Effector memory CD8-positive, alpha-beta T cell (primary cell): ENCODE results near the gene PHACTR1.

Experiments used
- ATAC-seq: fragments of 150-1000 bp; cut with Tn5 transposase; replicated peaks from 2 replicates; pipeline ENCODE4 v1.10.0; 2021; ENCODE audit warnings: mild to moderate bottlenecking, moderate library complexity
- DNase-seq, 3 experiments: peaks; one replicate each; pipeline ENCODE4 v3.0.0; 2021
- H3K27ac Mint-ChIP-seq, 2 donors: one replicate each; pipeline ENCODE4 v1.8.0; 2022; ENCODE audit warnings: mild to moderate bottlenecking in 2 of 2, mixed read lengths in 2 of 2, moderate library complexity in 2 of 2
- H3K27me3 Mint-ChIP-seq, 2 donors: one replicate each; pipeline ENCODE4 v1.8.0; 2022; ENCODE audit warnings: mixed read lengths in 2 of 2
- H3K36me3 Mint-ChIP-seq: one replicate; pipeline ENCODE4 v1.8.0; 2022; ENCODE audit warnings: mild to moderate bottlenecking, moderate library complexity, mixed read lengths; ENCODE audit not compliant: insufficient read depth
- H3K4me1 Mint-ChIP-seq, 2 donors: one replicate each; pipeline ENCODE4 v1.8.0; 2022; ENCODE audit warnings: low read depth in 2 of 2, mixed read lengths in 2 of 2
- H3K4me3 Mint-ChIP-seq, 2 donors: one replicate each; pipeline ENCODE4 v1.8.0; 2022; ENCODE audit warnings: mild to moderate bottlenecking in 2 of 2, mixed read lengths in 2 of 2, moderate library complexity in 2 of 2
- H3K9me3 Mint-ChIP-seq, 2 donors: one replicate each; pipeline ENCODE4 v1.8.0; 2022; ENCODE audit warnings: mixed read lengths in 2 of 2

The PHACTR1 gene

DNA sequence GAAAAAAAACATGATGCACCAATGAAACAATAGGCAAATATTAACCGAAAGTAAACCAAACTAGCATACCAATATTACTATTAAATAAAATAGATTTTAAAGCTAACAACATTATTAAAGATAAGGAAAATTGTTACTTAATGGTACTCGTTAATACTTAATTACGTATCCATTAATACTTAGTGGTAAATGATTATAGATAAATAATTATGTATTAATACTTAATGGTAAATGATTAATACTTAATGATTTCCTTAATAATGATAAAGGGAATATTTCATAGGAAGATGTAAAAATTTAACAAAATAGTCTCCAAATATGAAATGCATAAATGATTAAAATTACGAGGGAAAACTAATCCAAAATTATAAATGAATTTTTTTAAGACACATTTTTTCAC, 278.9 kb downstream of the PHACTR1 start:
- peaks cover 2% of the 10 kb centered on the region for H3K36me3 Mint-ChIP-seq
- H3K4me1 Mint-ChIP-seq = no peaks in the 10 kb centered on the region
- no peak overlapping the region for H3K27ac Mint-ChIP-seq
- peaks cover 0 to 4% of the 10 kb centered on the region in 2 donors for H3K9me3 Mint-ChIP-seq
- H3K27me3 Mint-ChIP-seq = peaks cover 24 to 45% of the 10 kb centered on the region in 2 donors
- H3K4me3 Mint-ChIP-seq = no peak overlapping the region
- DNase-seq (no peak), ATAC-seq (no peak)

DNA sequence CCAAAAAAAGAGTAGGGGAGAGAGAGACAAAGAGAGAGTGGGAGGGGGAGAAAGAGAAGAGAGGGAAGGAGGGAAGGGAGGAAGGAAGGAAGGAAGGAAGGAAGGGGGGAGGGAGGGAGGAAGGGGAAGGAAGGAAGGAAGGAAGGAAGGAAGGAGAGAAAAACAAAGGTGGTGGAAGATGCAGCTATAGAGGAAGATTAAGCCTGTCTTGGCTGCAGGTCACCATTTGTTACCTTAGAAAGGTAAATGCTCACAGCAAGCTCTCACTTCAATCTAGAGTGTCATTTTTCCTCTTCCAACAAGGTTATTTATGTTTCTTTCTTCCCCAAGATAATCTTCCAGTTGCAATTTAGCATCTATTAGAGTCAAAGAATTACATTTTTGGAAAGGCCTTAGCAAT, 284.0 kb downstream of the PHACTR1 start:
- Mint-ChIP-seq H3K9me3 (no peaks in the 10 kb centered on the region), H3K27me3 (peaks cover 2 to 8% of the 10 kb centered on the region in 2 donors), H3K36me3 (no peaks in the 10 kb centered on the region), H3K27ac (no peak overlapping the region), H3K4me3 (no peak overlapping the region), H3K4me1 (no peaks in the 10 kb centered on the region)
- ATAC-seq (no peak), DNase-seq (no peak)

DNA sequence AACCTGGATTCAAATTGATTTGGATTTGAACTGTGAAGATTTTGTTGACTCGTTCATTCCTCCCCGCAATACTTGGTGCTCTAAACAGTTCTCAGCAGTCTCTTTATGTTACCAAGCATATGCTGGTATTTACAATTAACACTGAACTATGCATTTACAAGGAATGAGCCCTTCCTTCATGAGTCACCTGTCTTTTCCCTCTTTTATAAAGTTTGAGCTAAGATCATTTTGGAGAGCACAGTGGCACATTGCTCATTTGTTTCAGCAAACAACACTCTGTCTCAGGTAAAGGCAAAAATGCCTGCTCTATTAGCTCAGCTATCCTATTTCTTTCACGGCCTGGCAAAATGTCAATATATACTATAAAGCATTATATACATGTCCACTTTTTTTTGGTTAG, 285.4 kb downstream of the PHACTR1 start:
- H3K9me3 Mint-ChIP-seq = no peaks in the 10 kb centered on the region
- no peaks in the 10 kb centered on the region for H3K36me3 Mint-ChIP-seq
- no peaks in the 10 kb centered on the region for H3K4me1 Mint-ChIP-seq
- H3K27me3 Mint-ChIP-seq = peaks cover 5 to 14% of the 10 kb centered on the region in 2 donors
- no peak for DNase-seq
- H3K27ac Mint-ChIP-seq = no peak overlapping the region
- H3K4me3 Mint-ChIP-seq = no peak overlapping the region
- ATAC-seq = no peak

DNA sequence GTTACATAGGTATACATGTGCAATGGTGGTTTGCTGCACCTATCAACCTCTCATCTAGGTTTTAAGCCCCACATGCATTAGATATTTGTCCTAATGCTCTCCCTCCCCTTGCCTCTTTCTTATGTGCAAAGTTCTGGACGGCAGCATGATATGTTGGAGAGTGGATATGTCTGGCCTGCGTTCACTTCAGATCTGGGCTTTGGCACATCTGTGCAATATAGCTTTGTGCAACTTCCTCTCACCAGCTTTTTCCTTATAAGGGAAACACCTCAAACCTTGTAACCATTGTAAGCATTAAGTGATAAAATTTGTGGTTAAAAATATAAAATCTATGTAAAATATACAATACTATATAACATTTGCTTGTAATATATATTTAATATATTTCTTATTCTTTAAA, 288.0 kb downstream of the PHACTR1 start:
- DNase-seq = no peak
- ATAC-seq = no peak
- no peaks in the 10 kb centered on the region for H3K9me3 Mint-ChIP-seq
- H3K36me3 Mint-ChIP-seq = no peaks in the 10 kb centered on the region
- H3K4me1 Mint-ChIP-seq = no peaks in the 10 kb centered on the region
- peaks cover 30 to 31% of the 10 kb centered on the region in 2 donors for H3K27me3 Mint-ChIP-seq
- no peak overlapping the region for H3K4me3 Mint-ChIP-seq
- H3K27ac Mint-ChIP-seq = no peak overlapping the region

DNA sequence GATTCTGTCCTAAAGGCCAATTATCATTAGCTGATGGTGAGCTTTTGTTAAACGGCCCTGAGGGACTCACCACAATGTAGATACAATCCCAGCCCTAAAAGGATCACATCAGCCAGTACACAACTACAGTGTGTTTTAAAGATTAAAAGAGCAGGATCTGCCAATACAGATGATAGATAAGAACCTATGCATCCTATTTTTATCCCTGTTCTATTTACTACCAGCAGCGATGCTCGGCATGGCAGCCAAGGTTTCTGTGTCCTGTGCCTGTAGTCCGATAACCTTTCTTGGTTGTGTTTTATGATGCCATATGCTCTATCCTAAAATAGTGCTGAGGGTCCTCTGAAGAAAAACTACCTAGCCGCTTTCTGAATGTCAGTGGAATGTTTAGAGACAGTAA, 289.4 kb downstream of the PHACTR1 start:
- ATAC-seq (no peak), DNase-seq (no peak)
- Mint-ChIP-seq H3K27ac (no peak overlapping the region), H3K9me3 (no peaks in the 10 kb centered on the region), H3K36me3 (no peaks in the 10 kb centered on the region), H3K27me3 (peaks cover 41 to 44% of the 10 kb centered on the region in 2 donors), H3K4me3 (no peak overlapping the region), H3K4me1 (no peaks in the 10 kb centered on the region)

DNA sequence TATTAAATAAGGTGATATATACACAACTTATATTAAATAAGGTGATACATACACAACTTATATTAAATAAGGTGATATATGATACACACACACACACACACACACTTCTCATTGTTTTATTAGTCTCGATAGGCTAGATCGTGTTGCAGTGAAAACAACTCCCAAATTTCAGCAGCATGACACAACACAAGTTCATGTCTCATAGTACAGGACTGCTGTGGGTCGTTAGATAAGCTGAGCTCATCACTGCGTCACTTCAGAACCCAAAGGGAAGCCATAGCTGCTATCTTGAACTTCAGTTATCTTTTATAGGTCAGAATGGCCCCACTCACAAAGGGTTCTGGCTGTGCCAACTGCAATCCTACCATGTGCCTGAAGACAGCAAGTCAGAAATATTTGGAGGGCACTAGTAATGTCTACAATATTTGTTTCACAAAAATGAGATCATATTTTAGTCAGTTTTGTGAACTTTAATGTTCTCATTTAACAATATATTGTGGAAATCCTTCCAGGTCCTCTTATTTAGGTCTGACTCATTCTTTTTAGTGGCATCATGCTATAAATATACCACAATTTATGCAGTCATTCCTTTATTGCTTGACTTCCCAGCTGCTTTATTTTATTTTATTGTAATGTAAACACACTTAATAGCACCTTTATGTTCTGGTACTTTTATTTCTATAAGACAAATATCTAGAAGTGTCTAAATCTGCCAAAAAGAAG, 290.2 kb downstream of the PHACTR1 start:
- H3K4me1 Mint-ChIP-seq = no peaks in the 10 kb centered on the region

DNA sequence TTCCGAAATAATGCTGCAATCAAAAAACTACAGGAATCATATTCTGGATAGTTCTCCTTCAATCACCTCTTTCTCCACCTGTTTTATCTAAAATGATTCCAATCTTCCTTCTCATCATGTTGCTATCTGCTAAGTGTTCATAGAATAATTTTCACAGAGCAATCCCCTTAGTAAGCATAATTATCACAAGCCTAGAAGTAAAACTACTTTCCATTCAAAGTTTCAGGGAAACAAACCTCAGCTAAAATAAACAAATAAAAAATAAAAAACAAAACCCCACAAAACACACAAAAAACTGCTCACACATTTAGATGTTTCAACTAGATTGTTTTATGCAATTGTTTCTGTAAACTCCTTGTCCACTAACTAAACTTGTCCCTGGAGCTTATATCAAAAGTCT, 291.2 kb downstream of the PHACTR1 start:
- ATAC-seq (no peak), DNase-seq (no peak)
- Mint-ChIP-seq H3K9me3 (no peaks in the 10 kb centered on the region), H3K4me1 (no peaks in the 10 kb centered on the region), H3K27ac (no peak overlapping the region), H3K36me3 (no peaks in the 10 kb centered on the region), H3K27me3 (peaks cover 58 to 60% of the 10 kb centered on the region in 2 donors), H3K4me3 (no peak overlapping the region)

More for the DNA sequence above, 290.2 kb downstream of the PHACTR1 start:
- Mint-ChIP-seq H3K9me3 (no peaks in the 10 kb centered on the region), H3K27ac (no peak overlapping the region), H3K36me3 (no peaks in the 10 kb centered on the region), H3K27me3 (peaks cover 48 to 50% of the 10 kb centered on the region in 2 donors), H3K4me3 (no peak overlapping the region)
- DNase-seq = no peak
- no peak for ATAC-seq

DNA sequence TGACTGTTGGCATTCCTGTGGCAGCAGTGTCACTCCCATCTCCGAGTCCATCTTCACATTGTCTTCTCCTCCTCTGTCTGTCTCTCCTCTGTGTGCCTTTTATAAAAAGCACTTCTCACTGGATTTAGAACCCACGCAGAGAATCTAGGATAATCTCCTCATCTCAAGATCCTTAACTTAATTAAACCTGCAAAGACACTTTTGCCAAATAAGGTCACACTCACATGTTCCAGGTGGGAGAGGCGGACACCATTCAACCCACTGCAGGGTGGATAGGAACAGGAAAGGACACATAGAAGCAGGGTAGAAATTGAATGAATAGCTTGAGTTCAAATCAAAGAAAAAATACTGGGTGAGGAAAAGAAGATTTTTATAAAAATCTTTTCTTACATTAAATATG, 292.5 kb downstream of the PHACTR1 start:
- no peak for ATAC-seq
- Mint-ChIP-seq H3K4me1 (peaks cover 4% of the 10 kb centered on the region in 2 donors), H3K36me3 (no peaks in the 10 kb centered on the region), H3K4me3 (no peak overlapping the region), H3K27ac (no peak overlapping the region), H3K9me3 (no peaks in the 10 kb centered on the region), H3K27me3 (peaks cover 68% of the 10 kb centered on the region in 2 donors)
- no peak for DNase-seq

DNA sequence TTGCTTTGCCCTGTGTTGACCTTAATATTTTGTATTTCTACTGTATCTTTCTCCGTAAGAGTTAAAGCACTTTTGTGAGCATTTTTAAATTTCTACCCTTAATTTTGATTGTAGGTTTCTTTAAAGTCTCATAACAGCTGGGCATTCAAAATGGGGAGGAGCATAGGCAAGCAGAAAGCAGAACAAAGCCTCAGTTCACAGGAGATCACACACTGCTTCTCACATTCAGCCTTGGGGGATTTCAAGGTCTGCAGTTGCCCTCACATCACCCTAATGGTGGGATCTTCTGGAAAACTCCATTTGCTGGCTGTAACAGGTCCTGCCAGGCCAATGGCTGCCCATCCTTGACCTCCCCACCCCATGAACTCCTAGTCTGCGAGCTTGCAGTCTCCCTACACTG, 292.9 kb downstream of the PHACTR1 start:
- Mint-ChIP-seq H3K4me3 (no peak overlapping the region), H3K27ac (no peak overlapping the region), H3K36me3 (no peaks in the 10 kb centered on the region), H3K4me1 (peaks cover 4% of the 10 kb centered on the region in 2 donors), H3K27me3 (peaks cover 71 to 73% of the 10 kb centered on the region in 2 donors), H3K9me3 (no peaks in the 10 kb centered on the region)
- no peak for ATAC-seq
- no peak for DNase-seq

DNA sequence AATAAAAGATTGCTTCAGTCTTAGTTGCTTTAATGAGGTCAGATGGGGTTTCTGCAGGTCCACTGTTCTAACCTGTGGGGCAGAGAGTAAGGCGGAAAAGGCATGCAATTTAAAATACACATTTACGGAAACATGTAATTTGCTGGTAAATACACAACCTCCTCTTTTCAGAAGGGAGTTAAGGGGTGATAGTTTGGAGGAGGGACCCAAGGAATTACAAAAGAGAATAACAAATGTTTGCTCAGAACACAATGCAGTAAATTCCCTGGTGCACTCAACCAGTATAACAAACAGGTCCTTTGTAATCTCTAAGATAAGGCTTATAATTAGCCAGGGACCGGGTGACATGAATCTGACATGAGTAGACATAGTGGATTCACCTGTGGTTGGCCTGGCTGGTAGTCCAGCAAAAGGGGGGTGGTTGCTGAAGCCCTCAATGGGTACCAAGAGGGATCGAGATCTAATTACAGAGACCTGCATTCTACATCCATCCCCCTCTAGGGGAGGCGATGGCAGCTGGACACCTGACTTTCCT, 295.1 kb downstream of the PHACTR1 start:
- peaks cover 4% of the 10 kb centered on the region in 2 donors for H3K4me1 Mint-ChIP-seq
- H3K27ac Mint-ChIP-seq = no peak overlapping the region
- peaks cover 73 to 83% of the 10 kb centered on the region in 2 donors for H3K27me3 Mint-ChIP-seq
- H3K36me3 Mint-ChIP-seq = no peaks in the 10 kb centered on the region
- DNase-seq = no peak
- ATAC-seq = no peak
- no peaks in the 10 kb centered on the region for H3K9me3 Mint-ChIP-seq
- H3K4me3 Mint-ChIP-seq = no peak overlapping the region

DNA sequence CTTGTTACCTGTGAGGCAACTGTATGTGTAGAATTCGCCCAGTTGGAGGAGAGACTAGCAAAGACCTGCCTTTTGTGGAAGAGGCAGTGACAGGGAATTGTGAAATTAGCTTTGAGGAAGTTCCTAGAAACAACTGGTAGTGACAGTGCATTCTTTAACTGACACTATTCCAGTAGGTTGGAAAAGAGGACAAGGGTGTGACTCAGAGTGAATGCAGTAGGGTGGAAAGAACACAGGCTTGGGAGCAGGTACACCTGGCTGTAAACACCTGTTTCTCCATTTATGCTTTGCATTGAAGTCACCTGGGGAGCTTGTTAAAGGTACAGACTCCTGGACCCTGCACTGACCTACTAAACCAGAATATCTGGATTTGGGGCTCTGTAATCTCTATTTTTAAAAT, 295.7 kb downstream of the PHACTR1 start:
- no peak overlapping the region for H3K27ac Mint-ChIP-seq
- H3K4me3 Mint-ChIP-seq = no peak overlapping the region
- DNase-seq (no peak), ATAC-seq (no peak)
- H3K27me3 Mint-ChIP-seq = peaks cover 70 to 80% of the 10 kb centered on the region in 2 donors
- H3K4me1 Mint-ChIP-seq = peaks cover 4% of the 10 kb centered on the region in 2 donors
- no peaks in the 10 kb centered on the region for H3K9me3 Mint-ChIP-seq
- no peaks in the 10 kb centered on the region for H3K36me3 Mint-ChIP-seq

DNA sequence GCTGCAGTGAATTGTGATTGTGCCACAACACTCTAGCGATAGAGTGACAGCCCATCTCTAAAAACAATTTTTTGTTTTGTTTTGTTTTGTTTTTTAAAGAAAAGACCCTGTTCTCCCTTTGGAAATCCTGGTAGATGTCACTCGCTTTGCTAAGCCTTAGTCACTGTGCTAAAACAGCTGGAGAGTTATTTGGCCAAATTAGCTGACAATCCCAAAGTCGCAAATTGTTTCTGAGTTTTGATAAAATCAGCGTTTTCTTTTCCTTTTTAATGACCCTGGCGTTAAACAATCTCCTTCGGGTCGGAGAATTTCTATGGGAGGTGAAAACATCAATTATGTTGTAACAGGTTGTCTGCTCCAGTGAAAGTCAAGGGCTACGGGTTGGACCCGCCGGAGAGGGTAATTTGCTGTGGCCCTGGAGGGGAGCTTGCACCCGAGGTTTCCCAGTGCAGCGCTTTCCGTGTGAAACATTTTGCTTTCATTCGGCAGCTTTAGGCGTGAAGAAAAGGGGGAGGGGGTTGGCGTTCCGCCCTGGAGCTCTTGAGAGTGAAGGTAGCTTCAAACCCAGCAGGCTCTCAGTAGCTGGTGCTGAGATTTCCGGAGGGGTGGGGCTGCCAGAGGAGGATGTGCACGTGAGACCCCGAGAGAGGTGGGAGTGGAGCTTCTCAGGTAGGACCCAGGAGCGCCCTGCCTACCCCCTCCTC, 296.6 kb downstream of the PHACTR1 start:
- no peaks in the 10 kb centered on the region for H3K36me3 Mint-ChIP-seq
- no peak for DNase-seq
- H3K27ac Mint-ChIP-seq = no peak overlapping the region
- H3K4me3 Mint-ChIP-seq = peak overlapping the region; percentile 70 to 83
- peaks cover 64 to 73% of the 10 kb centered on the region in 2 donors for H3K27me3 Mint-ChIP-seq
- no peaks in the 10 kb centered on the region for H3K9me3 Mint-ChIP-seq
- peaks cover 4% of the 10 kb centered on the region in 2 donors for H3K4me1 Mint-ChIP-seq
- ATAC-seq = no peak

DNA sequence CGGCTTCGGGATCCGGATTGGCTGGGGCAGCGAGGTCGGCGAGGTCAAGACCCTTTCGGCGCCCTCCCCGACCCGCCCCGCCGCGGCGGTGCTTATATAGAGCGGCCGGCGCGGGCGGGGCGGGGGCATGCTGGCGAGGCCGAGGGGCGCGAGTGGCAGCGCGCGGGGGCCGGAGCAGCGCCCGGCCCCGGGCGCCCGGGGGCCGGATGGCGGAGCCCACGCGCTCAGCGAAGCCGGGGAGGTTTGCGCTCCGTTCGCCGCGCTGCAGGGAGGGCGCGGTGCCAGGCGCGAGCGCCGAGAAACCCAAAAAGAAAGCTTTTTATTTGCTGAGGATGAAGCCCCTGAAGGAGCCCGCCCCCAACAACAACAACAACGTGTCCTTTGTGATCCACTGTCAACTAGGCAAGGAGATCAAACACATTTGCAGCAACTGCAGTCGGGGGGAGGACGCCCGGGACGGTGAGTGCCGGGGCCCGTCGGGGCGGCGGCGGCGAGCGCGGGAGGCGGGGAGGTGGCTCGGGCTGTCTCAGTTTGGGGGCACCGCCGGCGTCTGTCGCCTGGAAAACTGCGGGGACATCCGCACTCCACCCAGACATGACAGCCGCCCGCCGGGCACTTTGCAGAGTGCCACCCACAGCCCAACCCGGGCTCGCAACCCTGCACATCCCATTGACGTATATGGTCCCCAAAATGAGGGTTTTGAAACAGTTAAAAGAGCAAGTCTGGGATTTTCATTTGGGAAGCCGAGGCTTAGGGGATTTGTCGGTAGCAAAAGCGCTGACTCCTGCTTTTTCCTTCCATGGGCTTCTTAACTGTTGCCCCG, 297.3 kb downstream of the PHACTR1 start:
- DNase-seq (no peak), ATAC-seq (no peak)
- Mint-ChIP-seq H3K4me1 (peaks cover 4% of the 10 kb centered on the region in 2 donors), H3K27me3 (peaks cover 58 to 72% of the 10 kb centered on the region in 2 donors), H3K4me3 (peak overlapping the region; percentile 70 to 83), H3K27ac (no peak overlapping the region), H3K36me3 (no peaks in the 10 kb centered on the region), H3K9me3 (no peaks in the 10 kb centered on the region)
